SK-N-MC (cell line): ENCODE results near the gene CD99L2.

Experiments used
- DNase-seq: peaks from one replicate; pipeline ENCODE4 v3.0.0-alpha.2; 2011; ENCODE audit warnings: low read depth, low spot score
- H3K27ac ChIP-seq: fragments of 200-600 bp; sonication (generic); 2 replicates; pipeline ENCODE4 v1.5.1; 2016; ENCODE audit warnings: mixed run types
- H3K36me3 ChIP-seq: fragments of 200-600 bp; sonication (generic); 2 replicates; pipeline ENCODE4 v1.6.1; 2017; ENCODE audit warnings: antibody characterized with exemption, low read length, mixed read lengths; ENCODE audit not compliant: insufficient read depth
- H3K4me3 ChIP-seq: fragments of 200-600 bp; sonication (generic); 2 replicates; pipeline ENCODE4 v1.5.1; 2016
- H3K9ac ChIP-seq: fragments of 200-600 bp; sonication (generic); 2 replicates; pipeline ENCODE4 v1.8.0; 2017; ENCODE audit warnings: mixed run types, mixed read lengths; ENCODE audit not compliant: insufficient read length
- H3K9me3 ChIP-seq: fragments of 200-600 bp; sonication (generic); 2 replicates; pipeline ENCODE4 v1.6.1; 2017; ENCODE audit warnings: low read depth, mild to moderate bottlenecking, antibody characterized with exemption, low read length, moderate library complexity, mixed read lengths
- EZH2 ChIP-seq: fragments of 200-600 bp; sonication (generic); IDR thresholded peaks from one replicate; pipeline ENCODE4 v1.6.1; 2017; ENCODE audit warnings: antibody characterized with exemption
- FOXP2 ChIP-seq: optimal IDR thresholded peaks from 2 replicates; pipeline ENCODE3; 2011; ENCODE audit warnings: mild to moderate bottlenecking, moderate library complexity; ENCODE audit not compliant: insufficient read depth; ENCODE audit errors: extremely low read length, control extremely low read depth
- POLR2AphosphoS5 ChIP-seq: IDR thresholded peaks from 2 replicates; pipeline ENCODE4 v1.6.1; 2012; ENCODE audit warnings: mild to moderate bottlenecking, low read depth, low read length, borderline replicate concordance

CD99L2 gene

GRCh38 chrX:150854856-150855255 lies 43.6 kb downstream of the CD99L2 start:
- Histone ChIP-seq H3K4me3 (no peak overlapping the region), H3K27ac (no peak overlapping the region), H3K9me3 (no peaks in the 10 kb centered on the region; the same call in 1 of the 2 replicates), H3K9ac (no peak overlapping the region), H3K36me3 (no peaks in the 10 kb centered on the region)
- DNase-seq = no peak
- TF ChIP-seq FOXP2 (no peak), POLR2AphosphoS5 (no peak), EZH2 (no peak)

GRCh38 chrX:150849996-150850720 lies 48.3 kb downstream of the CD99L2 start:
- no peak for DNase-seq
- H3K9me3 ChIP-seq = no peaks in the 10 kb centered on the region
- TF ChIP-seq POLR2AphosphoS5 (no peak), EZH2 (no peak), FOXP2 (no peak)
- no peaks in the 10 kb centered on the region for H3K36me3 ChIP-seq
- H3K4me3 ChIP-seq = no peak overlapping the region
- H3K27ac ChIP-seq = no peak overlapping the region
- H3K9ac ChIP-seq = no peak overlapping the region

GRCh38 chrX:150849486-150849885 lies 49.0 kb downstream of the CD99L2 start:
- no peak for DNase-seq
- no peak overlapping the region for H3K9ac ChIP-seq
- H3K4me3 ChIP-seq = no peak overlapping the region
- TF ChIP-seq POLR2AphosphoS5 (no peak), EZH2 (no peak), FOXP2 (no peak)
- no peaks in the 10 kb centered on the region for H3K9me3 ChIP-seq
- no peak overlapping the region for H3K27ac ChIP-seq
- no peaks in the 10 kb centered on the region for H3K36me3 ChIP-seq

GRCh38 chrX:150848914-150849365 lies 49.5 kb downstream of the CD99L2 start:
- H3K9ac ChIP-seq = no peak overlapping the region
- H3K4me3 ChIP-seq = no peak overlapping the region
- H3K27ac ChIP-seq = no peak overlapping the region
- TF ChIP-seq FOXP2 (no peak), POLR2AphosphoS5 (no peak), EZH2 (no peak)
- no peak for DNase-seq
- H3K36me3 ChIP-seq = no peaks in the 10 kb centered on the region
- no peaks in the 10 kb centered on the region for H3K9me3 ChIP-seq

- Histone ChIP-seq H3K36me3 (no peaks in the 10 kb centered on the region), H3K4me3 (no peak overlapping the region), H3K27ac (no peak overlapping the region), H3K9ac (no peak overlapping the region), H3K9me3 (no peaks in the 10 kb centered on the region)
- TF ChIP-seq POLR2AphosphoS5 (no peak), EZH2 (no peak), FOXP2 (no peak)
- no peak for DNase-seq
These were observed 51.4 kb downstream of the CD99L2 start for GRCh38 chrX:150847088-150847487.

- Histone ChIP-seq H3K27ac (no peak overlapping the region), H3K9me3 (no peaks in the 10 kb centered on the region), H3K4me3 (no peak overlapping the region), H3K36me3 (no peaks in the 10 kb centered on the region), H3K9ac (no peak overlapping the region)
- TF ChIP-seq EZH2 (no peak), FOXP2 (no peak), POLR2AphosphoS5 (no peak)
- no peak for DNase-seq
These were observed 52.3 kb downstream of the CD99L2 start for GRCh38 chrX:150846130-150846529.

- Histone ChIP-seq H3K27ac (no peak overlapping the region), H3K9me3 (no peaks in the 10 kb centered on the region), H3K9ac (no peak overlapping the region), H3K36me3 (no peaks in the 10 kb centered on the region), H3K4me3 (no peak overlapping the region)
- TF ChIP-seq POLR2AphosphoS5 (no peak), FOXP2 (no peak), EZH2 (no peak)
- no peak for DNase-seq
These were observed 53.4 kb downstream of the CD99L2 start for GRCh38 chrX:150845091-150845490.

- no peak overlapping the region for H3K9ac ChIP-seq
- H3K27ac ChIP-seq = no peak overlapping the region
- H3K36me3 ChIP-seq = no peaks in the 10 kb centered on the region
- H3K9me3 ChIP-seq = no peaks in the 10 kb centered on the region
- no peak for TF ChIP-seq FOXP2
- no peak for TF ChIP-seq POLR2AphosphoS5
- TF ChIP-seq EZH2 = no peak
- no peak overlapping the region for H3K4me3 ChIP-seq
- DNase-seq = no peak
These were observed 54.5 kb downstream of the CD99L2 start for GRCh38 chrX:150844016-150844415.
